ENCODE data around the gene HOXC13.

DNA sequence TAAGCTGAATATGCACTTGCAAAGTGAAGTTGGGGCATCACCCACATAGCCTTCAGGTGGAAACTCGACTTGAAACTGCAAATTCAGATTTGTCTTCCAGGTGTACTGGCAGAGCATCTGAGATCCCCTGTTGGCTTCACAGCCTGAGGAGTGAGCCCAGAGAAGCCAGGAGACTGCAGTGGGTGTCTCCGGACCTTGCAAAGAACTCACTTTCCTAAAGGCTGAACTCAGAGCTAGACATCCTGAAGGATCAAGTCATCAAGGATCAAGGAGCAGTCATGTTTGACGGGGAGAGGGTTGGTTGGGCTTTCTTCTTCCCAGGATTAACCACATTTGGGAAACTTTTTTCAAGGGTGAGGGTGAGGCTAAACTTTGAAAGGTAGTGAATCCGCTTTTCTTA is 9.1 kb upstream of the HOXC13 start:
- TF ChIP-seq TEAD4 (CRISPR knock-in tag; IDR thresholded peaks at IDR 0.05), result no peak
- TF ChIP-seq, protein P1, sequence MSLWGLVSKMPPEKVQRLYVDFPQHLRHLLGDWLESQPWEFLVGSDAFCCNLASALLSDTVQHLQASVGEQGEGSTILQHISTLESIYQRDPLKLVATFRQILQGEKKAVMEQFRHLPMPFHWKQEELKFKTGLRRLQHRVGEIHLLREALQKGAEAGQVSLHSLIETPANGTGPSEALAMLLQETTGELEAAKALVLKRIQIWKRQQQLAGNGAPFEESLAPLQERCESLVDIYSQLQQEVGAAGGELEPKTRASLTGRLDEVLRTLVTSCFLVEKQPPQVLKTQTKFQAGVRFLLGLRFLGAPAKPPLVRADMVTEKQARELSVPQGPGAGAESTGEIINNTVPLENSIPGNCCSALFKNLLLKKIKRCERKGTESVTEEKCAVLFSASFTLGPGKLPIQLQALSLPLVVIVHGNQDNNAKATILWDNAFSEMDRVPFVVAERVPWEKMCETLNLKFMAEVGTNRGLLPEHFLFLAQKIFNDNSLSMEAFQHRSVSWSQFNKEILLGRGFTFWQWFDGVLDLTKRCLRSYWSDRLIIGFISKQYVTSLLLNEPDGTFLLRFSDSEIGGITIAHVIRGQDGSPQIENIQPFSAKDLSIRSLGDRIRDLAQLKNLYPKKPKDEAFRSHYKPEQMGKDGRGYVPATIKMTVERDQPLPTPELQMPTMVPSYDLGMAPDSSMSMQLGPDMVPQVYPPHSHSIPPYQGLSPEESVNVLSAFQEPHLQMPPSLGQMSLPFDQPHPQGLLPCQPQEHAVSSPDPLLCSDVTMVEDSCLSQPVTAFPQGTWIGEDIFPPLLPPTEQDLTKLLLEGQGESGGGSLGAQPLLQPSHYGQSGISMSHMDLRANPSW (CRISPR knock-in tag; conservative IDR thresholded peaks at IDR 0.05; ENCODE audit: low read depth), result no peak
